HepG2 (cell line): ENCODE data around the gene ATRN. TPM values are rescaled to one million over a fixed set of nuclear protein-coding genes. Genes with fewer than 3 reads are reported as not detected.

ENCODE experiments used
- ATAC-seq: fragments of 200-7000 bp; cut with Tn5 transposase; 3 replicates; pipeline ENCODE4 v1.9.1; 2020; ENCODE audit warnings: mild to moderate bottlenecking, moderate library complexity
- BruUV-seq: library from RNA; stranded (reverse); fragments of 400-500 nt; replicated peaks from 2 replicates; lab custom pipeline; 2021; lab: Mats Ljungman, UMichigan
- CTCF ChIA-PET: fragments of 300-600 bp; formaldehyde crosslinking; extraction: SDS; loops from one replicate; lab custom pipeline; 2021; ENCODE audit warnings: low total read pairs, inconsistent platforms, low intra/inter-chr PET ratio; lab: Yijun Ruan, JAX
- POLR2A ChIA-PET: fragments of 350-600 bp; sonication (Branson Sonifier 250); formaldehyde crosslinking; loops from one replicate; lab custom pipeline; 2020; ENCODE audit warnings: antibody characterized with exemption, inconsistent platforms; lab: Yijun Ruan, JAX
- DNase-seq: peaks from one replicate; pipeline ENCODE4 v3.0.0-alpha.2; 2015; ENCODE audit warnings: low spot score
- FAIRE-seq: peaks from 3 replicates; lab custom pipeline; 2011; peaks lifted over from hg19 to GRCh38; lab: Jason Lieb, UNC
- H2AFZ ChIP-seq: one replicate; pipeline ENCODE4 v1.6.1; 2011; ENCODE audit warnings: low read length, inconsistent platforms
- H3K27ac ChIP-seq: fragments of 300-600 bp; 3 replicates; pipeline ENCODE4 v1.8.0; 2011; ENCODE audit warnings: mixed run types, mild to moderate bottlenecking, mixed read lengths, low read length, inconsistent platforms; ENCODE audit not compliant: insufficient read depth; ENCODE audit errors: extremely low read length
- H3K27me3 ChIP-seq, 2 experiments: fragments of 200-600 bp in 1 of 2; 2 replicates in 1 of 2; 3 replicates in 1 of 2; pipeline versions ENCODE4 v1.6.0 to v1.8.0; 2011; ENCODE audit warnings: low read length in 2 of 2, mild to moderate bottlenecking in 2 of 2, moderate library complexity in 2 of 2, inconsistent platforms in 1 of 2; ENCODE audit not compliant: insufficient read depth in 2 of 2, control insufficient read depth in 1 of 2
- H3K36me3 ChIP-seq, 2 experiments: fragments of 200-600 bp in 1 of 2; replicated peaks in 1 of 2; 2 replicates in 1 of 2; 3 replicates in 1 of 2; pipeline versions ENCODE4 v1.5.1 to v1.8.0; 2011; ENCODE audit warnings: low read length in 2 of 2, inconsistent platforms in 1 of 2; ENCODE audit not compliant: insufficient read depth in 2 of 2, control insufficient read depth in 1 of 2
- H3K4me1 ChIP-seq: 2 replicates; pipeline ENCODE4 v1.5.1; 2012; ENCODE audit warnings: low read length, inconsistent platforms; ENCODE audit not compliant: insufficient read depth
- H3K4me2 ChIP-seq: 2 replicates; pipeline ENCODE4 v1.6.0; 2011; ENCODE audit warnings: low read depth, low read length, inconsistent platforms
- H3K4me3 ChIP-seq, 3 experiments: fragments of 200-600 bp in 1 of 3; sonication (generic), shearing (Covaris generic) in 1 of 3; replicated peaks in 1 of 3; 2 replicates each; pipeline ENCODE4 v1.5.1; 2011 to 2016; ENCODE audit warnings: low read length in 3 of 3, inconsistent platforms in 2 of 3, low read depth in 2 of 3, mild to moderate bottlenecking in 2 of 3, control low read depth in 1 of 3, mixed read lengths in 1 of 3; ENCODE audit not compliant: insufficient read depth in 1 of 3
- H3K79me2 ChIP-seq: one replicate; pipeline ENCODE4 v1.6.1; 2011; ENCODE audit warnings: low read length, inconsistent platforms; ENCODE audit not compliant: insufficient read depth
- H3K9ac ChIP-seq: 2 replicates; pipeline ENCODE4 v1.6.0; 2011; ENCODE audit warnings: mild to moderate bottlenecking, low read depth, low read length, inconsistent platforms; ENCODE audit not compliant: insufficient read depth
- H3K9me3 ChIP-seq: 2 replicates; pipeline ENCODE4 v1.5.1; 2012; ENCODE audit warnings: mild to moderate bottlenecking, low read length
- H4K20me1 ChIP-seq: 2 replicates; pipeline ENCODE4 v1.6.0; 2011; ENCODE audit warnings: inconsistent platforms, mild to moderate bottlenecking, low read length, moderate library complexity; ENCODE audit not compliant: insufficient read depth
- HOXA3 ChIP-seq: sonication (generic); formaldehyde crosslinking; IDR thresholded peaks from 2 replicates; pipeline ENCODE4 v1.5.0; 2020; ENCODE audit warnings: missing genetic modification reagents
- MAF1 ChIP-seq: sonication (generic); formaldehyde crosslinking; IDR thresholded peaks from 2 replicates; pipeline ENCODE4 v1.5.0; 2020; ENCODE audit warnings: missing genetic modification reagents, borderline replicate concordance
- MNT ChIP-seq: fragments of 450-650 bp; IDR thresholded peaks from 2 replicates; pipeline ENCODE4 v1.6.1; 2016
- NCOA1 ChIP-seq: sonication (generic); formaldehyde crosslinking; IDR thresholded peaks from 2 replicates; pipeline ENCODE4 v1.9.0; 2021; ENCODE audit warnings: missing genetic modification reagents
- PAWR ChIP-seq: sonication (generic); formaldehyde crosslinking; IDR thresholded peaks from 2 replicates; pipeline ENCODE4 v1.4.0; 2020; ENCODE audit warnings: missing genetic modification reagents, mild to moderate bottlenecking, borderline replicate concordance
- SP2 ChIP-seq: sonication (generic); formaldehyde crosslinking; IDR thresholded peaks from 2 replicates; pipeline ENCODE4 v1.5.1; 2020; ENCODE audit warnings: mild to moderate bottlenecking, missing genetic modification reagents
- ZFP91 ChIP-seq: sonication (generic); formaldehyde crosslinking; IDR thresholded peaks from 2 replicates; pipeline ENCODE4 v1.9.0; 2022; ENCODE audit warnings: missing genetic modification reagents, mild to moderate bottlenecking, borderline replicate concordance
- ZNF788 ChIP-seq: sonication (generic); formaldehyde crosslinking; IDR thresholded peaks from 2 replicates; pipeline ENCODE4 v1.5.0; 2020; ENCODE audit warnings: mild to moderate bottlenecking, missing genetic modification reagents, borderline replicate concordance
- WGBS: methylation state at CpG from one replicate; pipeline ENCODE4 v1.1.6; 2017; ENCODE audit warnings: low lambda C conversion rate; 5-methylcytosine and 5-hydroxymethylcytosine counted together
- in situ Hi-C: cut with HindIII; loops from 2 replicates; pipeline ENCODE4 v1.10.0; 2017; ENCODE audit warnings: low pct_unique_long_range_greater_than_20kb; ENCODE audit not compliant: extremely low pct_ligation_motif_present
- intact Hi-C: fragments of 100-400 bp; cut with micrococcal nuclease; formaldehyde crosslinking; loops from one replicate; pipeline ENCODE4 v1.10.0; 2022; ENCODE audit not compliant: unreplicated experiment
- polyA plus RNA-seq, 8 experiments: library from polyadenylated mRNA; depleted of rRNA in 3 of 8; stranded (reverse) in 7 of 8; unstranded in 1 of 8; fragments of >200 nt; fragmentation: Illumina TruSeq in 4 of 8; extraction: Trizol in 4 of 8; gene quantifications; 2 replicates each; pipeline versions ENCODE4 v1.2.1 to v1.2.3, GENCODE V29; 2011 to 2016; ENCODE audit warnings: low read depth in 4 of 8, missing spikeins in 1 of 8, mixed read lengths in 1 of 8; ENCODE audit not compliant: insufficient read depth in 1 of 8
- total RNA-seq, 5 experiments: library from RNA; depleted of rRNA; stranded (reverse); fragments of >200 nt; fragmentation: Illumina TruSeq; extraction: Trizol; gene quantifications; 2 replicates each; pipeline ENCODE4 v1.2.3, GENCODE V29; 2016; ENCODE audit warnings: low read depth in 1 of 5

ATRN gene
- total and polyA plus RNA-seq, 2 of the 13 experiments (the other 11 are each of a cell fraction or from before 2014, with no cell fraction given) = 44.2 to 81.1 TPM

GRCh38 chr20:3652221-3652620, 181.4 kb downstream of the ATRN start:
- ATAC-seq (no peak), DNase-seq (no peak), FAIRE-seq (no peak)
- Histone ChIP-seq H4K20me1 (no peaks in the 10 kb centered on the region), H3K4me1 (peaks cover 20% of the 10 kb centered on the region), H3K9me3 (no peaks in the 10 kb centered on the region), H3K36me3 (peaks cover 5 to 19% of the 10 kb centered on the region in 2 experiments; a peak in 4 of 5 replicates), H3K4me2 (no peak overlapping the region), H3K4me3 (no peak overlapping the region), H3K27ac (no peak overlapping the region), H3K79me2 (no peaks in the 10 kb centered on the region), H3K9ac (no peak overlapping the region), H3K27me3 (no peaks in the 10 kb centered on the region), H2AFZ (no peak overlapping the region)
- in situ Hi-C loops = no loop called here
- no TSS peak for BruUV-seq
- POLR2A ChIA-PET = no interaction called here
- intact Hi-C loops = no loop called here
- CTCF ChIA-PET = no interaction called here
- no peak for TF ChIP-seq MAF1 (CRISPR knock-in tag)
- no peak for TF ChIP-seq MNT
- TF ChIP-seq ZFP91 (CRISPR knock-in tag) = no peak
- TF ChIP-seq PAWR = no peak
- no peak for TF ChIP-seq ZNF788 (CRISPR knock-in tag)
- no peak for TF ChIP-seq SP2
- TF ChIP-seq HOXA3 (CRISPR knock-in tag) = no peak
- TF ChIP-seq NCOA1 (CRISPR knock-in tag) = no peak
- 95% methylated on average over 9 of the region's 9 CpGs for WGBS
